WTC11 (cell line): ENCODE results near the gene FOXO3.

Experiments
- ATF2 ChIP-seq: sonication (generic); formaldehyde crosslinking; IDR thresholded peaks from 2 replicates; pipeline ENCODE4 v1.8.1; 2022; ENCODE audit warnings: low read depth, missing genetic modification reagents, borderline replicate concordance
- CREM ChIP-seq: sonication (generic); formaldehyde crosslinking; IDR thresholded peaks from 2 replicates; pipeline ENCODE4 v1.8.1; 2022; ENCODE audit warnings: mild to moderate bottlenecking, missing genetic modification reagents, moderate library complexity
- CTCF ChIP-seq: fragments of 200-600 bp; IDR thresholded peaks from 2 replicates; pipeline ENCODE4 v1.8.0; 2022; ENCODE audit warnings: antibody characterized with exemption
- MYBL2 ChIP-seq: sonication (generic); formaldehyde crosslinking; IDR thresholded peaks from 2 replicates; pipeline ENCODE4 v1.8.1; 2023; ENCODE audit warnings: mild to moderate bottlenecking, moderate library complexity, missing genetic modification reagents
- TCF7 ChIP-seq: sonication (generic); formaldehyde crosslinking; IDR thresholded peaks from 2 replicates; pipeline ENCODE4 v1.8.0; 2022; ENCODE audit warnings: mild to moderate bottlenecking, low read depth, missing genetic modification reagents, moderate library complexity
- USF2 ChIP-seq: sonication (generic); formaldehyde crosslinking; IDR thresholded peaks from 2 replicates; pipeline ENCODE4 v1.8.1; 2023; ENCODE audit warnings: mild to moderate bottlenecking, missing genetic modification reagents, moderate library complexity
- ZBTB21 ChIP-seq: sonication (generic); formaldehyde crosslinking; IDR thresholded peaks from 2 replicates; pipeline ENCODE4 v1.8.1; 2023; ENCODE audit warnings: mild to moderate bottlenecking, missing genetic modification reagents, borderline replicate concordance
- ZNF263 ChIP-seq: sonication (generic); formaldehyde crosslinking; IDR thresholded peaks from 2 replicates; pipeline ENCODE4 v1.8.1; 2022; ENCODE audit warnings: low read depth, mild to moderate bottlenecking, moderate library complexity, missing genetic modification reagents
- ZNF281 ChIP-seq: sonication (generic); formaldehyde crosslinking; IDR thresholded peaks from 2 replicates; pipeline ENCODE4 v1.8.0; 2023; ENCODE audit warnings: mild to moderate bottlenecking, missing genetic modification reagents
- ZNF671 ChIP-seq: fragments of 250-450 bp; sonication (Bioruptor Pico); IDR thresholded peaks from 2 replicates; pipeline ENCODE4 v1.8.0; 2021; ENCODE audit warnings: mild to moderate bottlenecking

- TF ChIP-seq CTCF (no peak), CREM (no peak), USF2 (CRISPR knock-in tag) (no peak), ZNF263 (CRISPR knock-in tag) (no peak), ATF2 (CRISPR knock-in tag) (no peak), ZNF281 (CRISPR knock-in tag) (no peak), TCF7 (no peak), ZNF671 (CRISPR knock-in tag) (no peak), ZBTB21 (CRISPR knock-in tag) (no peak), MYBL2 (no peak)
These were observed 28.6 kb downstream of the FOXO3 start for GRCh38 chr6:108589244-108589791.
